CD4-positive, alpha-beta T cell (primary cell): ENCODE data around the gene CNGA1. TPM values are rescaled to one million over a fixed set of nuclear protein-coding genes. Genes with fewer than 3 reads are reported as not detected.
"Not testable (repeated sequence)": the region's sequence is repeated elsewhere in the genome, so short reads cannot be mapped to it uniquely, and the experiment has no call there.

ENCODE experiments used
- ATAC-seq: fragments of 200-7000 bp; cut with Tn5 transposase; one replicate; pipeline ENCODE4 v1.10.0; 2022; ENCODE audit warnings: mild to moderate bottlenecking; ENCODE audit not compliant: poor library complexity
- CTCF ChIA-PET: fragments of 350-600 bp; sonication (Branson Sonifier 250); formaldehyde crosslinking; loops from one replicate; lab custom pipeline; 2021; ENCODE audit warnings: antibody characterized with exemption, inconsistent platforms; lab: Charles Lee
- POLR2A ChIA-PET: fragments of 350-600 bp; sonication (Branson Sonifier 250); formaldehyde crosslinking; loops from one replicate; lab custom pipeline; 2021; ENCODE audit warnings: antibody characterized with exemption, inconsistent platforms; lab: Charles Lee
- DNase-seq, 14 experiments: peaks; one replicate each; pipeline ENCODE4 v3.0.0-alpha.2; 2013 to 2020; ENCODE audit warnings: mixed read lengths in 2 of 14
- H3K27ac ChIP-seq, 2 donors: one replicate each; pipeline versions ENCODE4 v1.5.1 to v1.7.0; 2013; ENCODE audit warnings: low read length in 2 of 2, low read depth in 1 of 2, mild to moderate bottlenecking in 1 of 2
- H3K27me3 ChIP-seq, 2 experiments: 1 replicate in 1 of 2; 2 replicates in 1 of 2; pipeline versions ENCODE4 v1.6.1 to v1.7.0; 2013; ENCODE audit warnings: low read length in 2 of 2, control low read depth in 1 of 2, mild to moderate bottlenecking in 1 of 2, moderate library complexity in 1 of 2; ENCODE audit not compliant: insufficient read depth in 2 of 2, control insufficient read depth in 1 of 2
- H3K36me3 ChIP-seq: one replicate; pipeline ENCODE4 v1.6.1; 2013; ENCODE audit warnings: low read length, control low read depth; ENCODE audit not compliant: insufficient read depth
- H3K4me1 ChIP-seq: one replicate; pipeline ENCODE4 v1.6.1; 2013; ENCODE audit warnings: low read length, control low read depth; ENCODE audit not compliant: insufficient read depth
- H3K4me3 ChIP-seq: one replicate; pipeline ENCODE4 v1.5.1; 2013; ENCODE audit warnings: mild to moderate bottlenecking, low read length, moderate library complexity
- H3K9me3 ChIP-seq, 2 experiments: 1 replicate in 1 of 2; 2 replicates in 1 of 2; pipeline versions ENCODE4 v1.6.1 to v1.7.0; 2013; ENCODE audit warnings: low read length in 2 of 2, mild to moderate bottlenecking in 2 of 2, control low read depth in 1 of 2, moderate library complexity in 1 of 2; ENCODE audit not compliant: control insufficient read depth in 1 of 2, insufficient read depth in 1 of 2
- H3K27ac Mint-ChIP-seq: one replicate; pipeline ENCODE4 v1.8.0; 2020; ENCODE audit warnings: mixed read lengths
- H3K27me3 Mint-ChIP-seq: one replicate; pipeline ENCODE4 v1.8.0; 2021; ENCODE audit warnings: mixed read lengths
- H3K36me3 Mint-ChIP-seq: one replicate; pipeline ENCODE4 v1.8.0; 2021; ENCODE audit warnings: low read depth, mixed read lengths
- H3K4me1 Mint-ChIP-seq: one replicate; pipeline ENCODE4 v1.8.0; 2021; ENCODE audit warnings: low read depth, mixed read lengths
- H3K4me3 Mint-ChIP-seq: one replicate; pipeline ENCODE4 v1.8.0; 2020; ENCODE audit warnings: mild to moderate bottlenecking, mixed read lengths
- H3K9me3 Mint-ChIP-seq: one replicate; pipeline ENCODE4 v1.8.0; 2020; ENCODE audit warnings: mixed read lengths
- intact Hi-C, 2 experiments: fragments of 100-400 bp; cut with DNase I in 1 of 2; cut with micrococcal nuclease in 1 of 2; formaldehyde crosslinking; loops; one replicate each; pipeline versions ENCODE4 v1.15.1 to v1.9.0; 2023 to 2025; cut with DNase I, micrococcal nuclease
- total RNA-seq, 174 experiments: library from RNA in 2 of 174; stranded (reverse) in 2 of 174; gene quantifications; one replicate each; pipeline ENCODE4 v1.2.3 and lab custom pipeline; 2021 to 2026
- TF ChIP-seq, protein P1 (sequence below): fragments of 200-600 bp; IDR thresholded peaks from one replicate; pipeline ENCODE4 v1.8.0; 2022; ENCODE audit warnings: antibody characterized with exemption, mild to moderate bottlenecking

CNGA1 gene
- total RNA-seq, 2 experiments from 2014 or later: not detected

DNA sequence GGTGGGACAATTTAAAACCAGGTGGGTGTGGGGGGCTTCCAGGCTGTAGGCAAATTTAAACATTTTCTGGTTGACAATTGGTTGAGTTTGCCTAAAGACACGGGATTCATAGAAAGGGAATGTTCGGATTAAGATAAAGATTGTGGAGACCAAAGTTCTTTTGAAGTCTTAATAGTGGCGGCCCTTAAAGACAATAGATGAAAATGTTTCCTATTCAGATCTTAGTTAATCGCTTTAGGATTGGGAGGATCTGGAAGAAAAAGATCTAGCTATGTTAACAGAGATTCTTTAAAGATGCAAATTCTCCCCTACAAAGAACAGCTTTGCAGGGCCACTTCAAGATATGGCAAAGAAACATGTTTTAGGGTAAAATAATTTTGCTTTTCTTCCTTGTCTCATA lies 4.8 kb downstream of the CNGA1 start:
- DNase-seq: no peak
- Mint-ChIP-seq H3K27ac (no peak overlapping the region), H3K4me3 (no peak overlapping the region), H3K27me3 (peaks cover 30% of the 10 kb centered on the region), H3K36me3 (no peaks in the 10 kb centered on the region), H3K4me1 (peaks cover 8% of the 10 kb centered on the region), H3K9me3 (no peaks in the 10 kb centered on the region)
- peaks cover 0 to 4% of the 10 kb centered on the region in 2 experiments for H3K9me3 ChIP-seq
- peaks cover 13% of the 10 kb centered on the region for H3K4me1 ChIP-seq
- POLR2A ChIA-PET: no interaction called here
- peaks cover 5 to 9% of the 10 kb centered on the region in 2 experiments for H3K27me3 ChIP-seq
- TF ChIP-seq, protein P1, sequence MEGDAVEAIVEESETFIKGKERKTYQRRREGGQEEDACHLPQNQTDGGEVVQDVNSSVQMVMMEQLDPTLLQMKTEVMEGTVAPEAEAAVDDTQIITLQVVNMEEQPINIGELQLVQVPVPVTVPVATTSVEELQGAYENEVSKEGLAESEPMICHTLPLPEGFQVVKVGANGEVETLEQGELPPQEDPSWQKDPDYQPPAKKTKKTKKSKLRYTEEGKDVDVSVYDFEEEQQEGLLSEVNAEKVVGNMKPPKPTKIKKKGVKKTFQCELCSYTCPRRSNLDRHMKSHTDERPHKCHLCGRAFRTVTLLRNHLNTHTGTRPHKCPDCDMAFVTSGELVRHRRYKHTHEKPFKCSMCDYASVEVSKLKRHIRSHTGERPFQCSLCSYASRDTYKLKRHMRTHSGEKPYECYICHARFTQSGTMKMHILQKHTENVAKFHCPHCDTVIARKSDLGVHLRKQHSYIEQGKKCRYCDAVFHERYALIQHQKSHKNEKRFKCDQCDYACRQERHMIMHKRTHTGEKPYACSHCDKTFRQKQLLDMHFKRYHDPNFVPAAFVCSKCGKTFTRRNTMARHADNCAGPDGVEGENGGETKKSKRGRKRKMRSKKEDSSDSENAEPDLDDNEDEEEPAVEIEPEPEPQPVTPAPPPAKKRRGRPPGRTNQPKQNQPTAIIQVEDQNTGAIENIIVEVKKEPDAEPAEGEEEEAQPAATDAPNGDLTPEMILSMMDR: no peak
- no peaks in the 10 kb centered on the region for H3K36me3 ChIP-seq
- intact Hi-C loops: loop anchor here in 1 of 2 experiments (10.0 kb wide), 1 partner anchor 547 kb away; the partner anchor contains the start of gene COMMD8
- no peak overlapping the region for H3K4me3 ChIP-seq
- no peak for ATAC-seq
- CTCF ChIA-PET: no interaction called here
- no peak overlapping the region for H3K27ac ChIP-seq

DNA sequence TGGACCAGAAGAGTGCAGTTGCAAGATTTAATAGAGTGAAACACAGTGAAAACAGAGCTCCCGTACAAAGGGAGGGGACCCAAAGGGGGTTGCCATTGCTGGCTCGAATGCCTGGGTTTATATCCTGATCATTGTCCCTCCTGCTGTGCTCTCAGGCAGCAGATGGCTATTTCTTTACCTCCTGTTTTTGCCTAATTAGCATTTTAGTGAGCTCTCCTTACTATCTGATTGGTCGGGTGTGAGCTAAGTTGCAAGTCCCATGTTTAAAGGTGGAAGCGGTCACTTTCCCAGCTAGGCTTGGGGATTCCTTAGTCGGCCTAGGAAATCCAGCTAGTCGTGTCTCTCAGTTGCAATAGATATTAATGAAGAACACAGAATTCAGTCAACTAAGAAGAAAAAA lies 5.6 kb downstream of the CNGA1 start:
- H3K9me3 Mint-ChIP-seq, DNase-seq, POLR2A ChIA-PET, H3K27ac ChIP-seq, H3K36me3 Mint-ChIP-seq, H3K4me1 ChIP-seq, H3K4me3 Mint-ChIP-seq, H3K36me3 ChIP-seq, H3K27me3 ChIP-seq, ATAC-seq, H3K4me3 ChIP-seq, H3K9me3 ChIP-seq, H3K27ac Mint-ChIP-seq, H3K4me1 Mint-ChIP-seq: not testable (repeated sequence)
- peaks cover 28% of the 10 kb centered on the region for H3K27me3 Mint-ChIP-seq
- CTCF ChIA-PET: interaction anchor here (0.7 kb wide), 1 partner anchor 22 kb away, joined by 3 read pairs; no protein-coding TSS in a partner anchor
- intact Hi-C loops: loop anchor here in 1 of 2 experiments (10.0 kb wide), 1 partner anchor 546 kb away; the partner anchor contains the start of gene COMMD8

DNA sequence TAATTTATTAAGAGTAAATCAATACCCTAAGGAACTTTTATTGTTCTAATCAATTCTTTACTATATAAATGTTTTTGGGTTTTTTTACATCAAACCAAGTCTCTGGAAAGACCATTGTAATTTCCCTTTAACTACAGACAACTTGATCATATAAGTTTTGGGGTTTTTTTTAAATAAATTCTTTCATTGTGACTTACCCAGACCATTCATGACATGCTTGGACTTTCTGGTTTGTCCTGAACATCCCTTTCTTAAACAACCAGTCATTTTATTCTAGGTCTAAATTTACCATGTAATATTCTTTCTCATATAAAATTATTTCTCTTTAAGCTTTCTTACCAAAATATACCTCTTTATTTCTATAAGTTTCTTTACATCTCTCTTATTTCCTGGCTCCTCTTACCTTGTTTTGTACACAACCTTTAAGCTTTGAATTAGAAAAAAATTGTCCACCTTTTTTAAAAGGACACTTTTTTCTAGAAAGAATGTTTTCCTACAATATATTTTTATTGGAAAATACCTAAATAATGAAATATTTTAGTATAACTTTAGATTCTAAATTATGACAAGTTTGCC lies 8.4 kb downstream of the CNGA1 start:
- H3K36me3 Mint-ChIP-seq: no peaks in the 10 kb centered on the region
- TF ChIP-seq, protein P1: no peak
- ATAC-seq (no peak), DNase-seq (no peak)
- H3K9me3 Mint-ChIP-seq: no peaks in the 10 kb centered on the region
- no peak overlapping the region for H3K27ac Mint-ChIP-seq
- Histone ChIP-seq H3K4me3 (no peak overlapping the region), H3K4me1 (no peaks in the 10 kb centered on the region), H3K9me3 (peaks cover 0 to 8% of the 10 kb centered on the region in 2 experiments), H3K27ac (no peak overlapping the region), H3K36me3 (no peaks in the 10 kb centered on the region), H3K27me3 (peaks cover 0 to 5% of the 10 kb centered on the region in 2 experiments)
- no peaks in the 10 kb centered on the region for H3K4me1 Mint-ChIP-seq
- peaks cover 17% of the 10 kb centered on the region for H3K27me3 Mint-ChIP-seq
- POLR2A ChIA-PET: no interaction called here
- intact Hi-C loops: no loop called here
- CTCF ChIA-PET: no interaction called here
- H3K4me3 Mint-ChIP-seq: no peak overlapping the region

DNA sequence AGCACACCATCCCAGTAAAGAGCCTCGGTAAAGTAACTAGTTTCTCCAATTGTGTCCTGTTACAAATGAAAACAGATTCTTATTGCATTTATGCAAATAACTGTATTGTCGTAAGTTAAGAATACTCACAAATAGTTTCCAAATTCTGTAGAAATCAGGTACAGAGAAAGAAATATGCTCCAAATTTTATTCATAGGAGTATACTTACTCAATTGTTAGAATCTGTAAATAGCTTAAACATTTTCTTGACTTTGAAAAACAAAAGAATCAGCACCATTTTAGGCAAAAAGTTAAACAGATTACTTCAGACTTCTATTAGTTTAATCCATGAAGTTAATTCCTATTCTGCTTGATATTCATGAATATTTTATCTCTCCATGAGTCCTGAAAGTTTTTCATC lies 10.7 kb downstream of the CNGA1 start:
- H3K4me3 ChIP-seq: no peak overlapping the region
- H3K9me3 Mint-ChIP-seq: no peaks in the 10 kb centered on the region
- no peaks in the 10 kb centered on the region for H3K36me3 ChIP-seq
- DNase-seq (no peak), ATAC-seq (no peak)
- H3K27me3 ChIP-seq: peaks cover 0 to 5% of the 10 kb centered on the region in 2 experiments
- POLR2A ChIA-PET: no interaction called here
- no peak overlapping the region for H3K27ac Mint-ChIP-seq
- H3K27ac ChIP-seq: no peak overlapping the region
- H3K4me1 ChIP-seq: no peaks in the 10 kb centered on the region
- CTCF ChIA-PET: no interaction called here
- H3K4me3 Mint-ChIP-seq: no peak overlapping the region
- H3K4me1 Mint-ChIP-seq: no peaks in the 10 kb centered on the region
- intact Hi-C loops: no loop called here
- TF ChIP-seq, protein P1: no peak
- peaks cover 0 to 8% of the 10 kb centered on the region in 2 experiments for H3K9me3 ChIP-seq
- H3K27me3 Mint-ChIP-seq: peaks cover 5% of the 10 kb centered on the region
- H3K36me3 Mint-ChIP-seq: no peaks in the 10 kb centered on the region
